MCF 10A (cell line): ENCODE results near the gene CAMK2B. TPM values are rescaled to one million over a fixed set of nuclear protein-coding genes. Genes with fewer than 3 reads are reported as not detected.

Source experiments
- BruUV-seq: library from RNA; stranded (reverse); fragments of 400-500 nt; replicated peaks from 2 replicates; lab custom pipeline; 2021; lab: Mats Ljungman, UMichigan
- CTCF ChIA-PET: fragments of 300-600 bp; sonication (Branson Sonifier 250); formaldehyde crosslinking; extraction: SDS; loops from one replicate; lab custom pipeline; 2021; ENCODE audit warnings: antibody characterized with exemption, inconsistent platforms; lab: Yijun Ruan, JAX
- POLR2A ChIA-PET: fragments of 300-600, 350-650 bp; sonication (Branson Sonifier 250); formaldehyde crosslinking; extraction: SDS; loops from one replicate; lab custom pipeline; 2020; ENCODE audit warnings: antibody characterized with exemption, inconsistent platforms; lab: Yijun Ruan, JAX
- DNase-seq: peaks from one replicate; pipeline ENCODE4 v3.0.0-alpha.2; 2018; ENCODE audit not compliant: unreplicated experiment
- H3K27ac Mint-ChIP-seq: one replicate; pipeline ENCODE4 v1.8.0; 2022; ENCODE audit warnings: mild to moderate bottlenecking, low read depth, mixed read lengths; ENCODE audit not compliant: unreplicated experiment
- H3K27me3 Mint-ChIP-seq: one replicate; pipeline ENCODE4 v1.8.0; 2022; ENCODE audit warnings: mixed read lengths; ENCODE audit not compliant: insufficient read depth, unreplicated experiment
- H3K36me3 Mint-ChIP-seq: one replicate; pipeline ENCODE4 v1.8.0; 2022; ENCODE audit warnings: mild to moderate bottlenecking, moderate library complexity, mixed read lengths; ENCODE audit not compliant: insufficient read depth, unreplicated experiment
- H3K4me1 Mint-ChIP-seq: one replicate; pipeline ENCODE4 v1.8.0; 2022; ENCODE audit warnings: mixed read lengths; ENCODE audit not compliant: insufficient read depth, unreplicated experiment
- H3K4me3 Mint-ChIP-seq: one replicate; pipeline ENCODE4 v1.8.0; 2022; ENCODE audit warnings: mild to moderate bottlenecking, moderate library complexity, mixed read lengths; ENCODE audit not compliant: unreplicated experiment
- H3K9me3 Mint-ChIP-seq: one replicate; pipeline ENCODE4 v1.8.0; 2022; ENCODE audit warnings: mixed read lengths; ENCODE audit not compliant: unreplicated experiment
- CTCF ChIP-seq: fragments of 200-600 bp; IDR thresholded peaks from one replicate; pipeline ENCODE4 v1.8.0; 2022; ENCODE audit warnings: antibody characterized with exemption, mild to moderate bottlenecking; ENCODE audit not compliant: unreplicated experiment
- intact Hi-C: fragments of 100-400 bp; cut with micrococcal nuclease; formaldehyde crosslinking; loops from 2 replicates; pipeline ENCODE4 v1.14.1; 2022
- total RNA-seq: library from RNA; stranded (reverse); gene quantifications from 2 replicates; pipeline ENCODE4 v1.2.3, GENCODE V29; 2022

Gene CAMK2B
- total RNA-seq, 1 experiment from 2014 or later = 1.8 TPM

- CTCF ChIA-PET = interaction anchor here (0.6 kb wide), 1 partner anchor 639 kb away, joined by 4 read pairs; no protein-coding TSS in a partner anchor
- Mint-ChIP-seq H3K4me1 (no peaks in the 10 kb centered on the region), H3K4me3 (no peak overlapping the region), H3K9me3 (no peaks in the 10 kb centered on the region), H3K36me3 (no peaks in the 10 kb centered on the region), H3K27ac (no peak overlapping the region), H3K27me3 (no peaks in the 10 kb centered on the region)
- TF ChIP-seq CTCF = no peak
- no TSS peak for BruUV-seq
- POLR2A ChIA-PET = no interaction called here
- intact Hi-C loops = no loop called here
- DNase-seq = no peak
Observed at GRCh38 chr7:44287488-44288380, 37.7 kb downstream of the CAMK2B start.

GRCh38 chr7:44286618-44287487 lies 38.5 kb downstream of the CAMK2B start:
- ChIA-PET CTCF (interaction anchor here (0.6 to 1.5 kb wide), 2 partner anchors 21 to 638 kb away, joined by 3 to 4 read pairs; no protein-coding TSS in a partner anchor), POLR2A (no interaction called here)
- BruUV-seq = no TSS peak
- no peak overlapping the region for H3K4me3 Mint-ChIP-seq
- no peak for TF ChIP-seq CTCF
- H3K27me3 Mint-ChIP-seq = no peaks in the 10 kb centered on the region
- DNase-seq = no peak
- H3K9me3 Mint-ChIP-seq = no peaks in the 10 kb centered on the region
- intact Hi-C loops = no loop called here
- no peaks in the 10 kb centered on the region for H3K36me3 Mint-ChIP-seq
- H3K27ac Mint-ChIP-seq = no peak overlapping the region
- no peaks in the 10 kb centered on the region for H3K4me1 Mint-ChIP-seq

- no peaks in the 10 kb centered on the region for H3K9me3 Mint-ChIP-seq
- no peaks in the 10 kb centered on the region for H3K4me1 Mint-ChIP-seq
- intact Hi-C loops = no loop called here
- no peaks in the 10 kb centered on the region for H3K27me3 Mint-ChIP-seq
- no peak for DNase-seq
- no peak for TF ChIP-seq CTCF
- CTCF ChIA-PET = interaction anchor here (1.5 kb wide), 1 partner anchor 21 kb away, joined by 3 read pairs; no protein-coding TSS in a partner anchor
- BruUV-seq = no TSS peak
- POLR2A ChIA-PET = no interaction called here
- no peak overlapping the region for H3K27ac Mint-ChIP-seq
- H3K4me3 Mint-ChIP-seq = no peak overlapping the region
- H3K36me3 Mint-ChIP-seq = no peaks in the 10 kb centered on the region
Observed at GRCh38 chr7:44286182-44286617, 39.2 kb downstream of the CAMK2B start.

- DNase-seq = no peak
- H3K9me3 Mint-ChIP-seq = no peaks in the 10 kb centered on the region
- no peaks in the 10 kb centered on the region for H3K36me3 Mint-ChIP-seq
- H3K27me3 Mint-ChIP-seq = no peaks in the 10 kb centered on the region
- intact Hi-C loops = no loop called here
- no peak overlapping the region for H3K27ac Mint-ChIP-seq
- no peak overlapping the region for H3K4me3 Mint-ChIP-seq
- no peaks in the 10 kb centered on the region for H3K4me1 Mint-ChIP-seq
- POLR2A ChIA-PET = no interaction called here
- no peak for TF ChIP-seq CTCF
- CTCF ChIA-PET = interaction anchor here (1.5 kb wide), 1 partner anchor 20 kb away, joined by 3 read pairs; no protein-coding TSS in a partner anchor
- BruUV-seq = no TSS peak
Observed at GRCh38 chr7:44285561-44285960, 39.8 kb downstream of the CAMK2B start.
